GM19351 (cell line): Measurements from ENCODE around the gene MAPKAP1.
"Not testable (repeated sequence)": the region's sequence is repeated elsewhere in the genome, so short reads cannot be mapped to it uniquely, and the experiment has no call there.

Experiments used
- ATAC-seq: cut with Tn5 transposase; IDR thresholded peaks from one replicate; pipeline ENCODE4 v1.9.1; 2021; ENCODE audit warnings: mild to moderate bottlenecking, moderate library complexity; ENCODE audit not compliant: unreplicated experiment

MAPKAP1 gene

GRCh38 chr9:125609744-125610143 is 97.3 kb downstream of the MAPKAP1 start:
- ATAC-seq: no peak

GRCh38 chr9:125608489-125609224 is 98.4 kb downstream of the MAPKAP1 start:
- ATAC-seq: no peak

GRCh38 chr9:125604196-125604595 is 102.8 kb downstream of the MAPKAP1 start:
- no peak for ATAC-seq

GRCh38 chr9:125603478-125604021 is 103.5 kb downstream of the MAPKAP1 start:
- no peak for ATAC-seq

GRCh38 chr9:125601961-125602360 is 105.0 kb downstream of the MAPKAP1 start:
- ATAC-seq: no peak

GRCh38 chr9:125600194-125600593 is 106.8 kb downstream of the MAPKAP1 start:
- no peak for ATAC-seq

- ATAC-seq: no peak
Measured at GRCh38 chr9:125594223-125594610, 112.8 kb downstream of the MAPKAP1 start.

GRCh38 chr9:125593581-125594222 is 113.3 kb downstream of the MAPKAP1 start:
- ATAC-seq: no peak

- no peak for ATAC-seq
Measured at GRCh38 chr9:125591888-125592287, 115.1 kb downstream of the MAPKAP1 start.

GRCh38 chr9:125591245-125591644 is 115.8 kb downstream of the MAPKAP1 start:
- no peak for ATAC-seq

GRCh38 chr9:125589287-125589686 is 117.7 kb downstream of the MAPKAP1 start:
- ATAC-seq: no peak

GRCh38 chr9:125587819-125588460 is 119.1 kb downstream of the MAPKAP1 start:
- no peak for ATAC-seq

- no peak for ATAC-seq
Measured at GRCh38 chr9:125586172-125586511, 120.9 kb downstream of the MAPKAP1 start.

- ATAC-seq: no peak
Measured at GRCh38 chr9:125585503-125586171, 121.4 kb downstream of the MAPKAP1 start.

GRCh38 chr9:125580701-125581286 is 126.2 kb downstream of the MAPKAP1 start:
- ATAC-seq: no peak

- no peak for ATAC-seq
Measured at GRCh38 chr9:125579030-125579932, 127.7 kb downstream of the MAPKAP1 start.

- ATAC-seq: no peak
Measured at GRCh38 chr9:125574126-125574877, 132.7 kb downstream of the MAPKAP1 start.

GRCh38 chr9:125572461-125572860 is 134.5 kb downstream of the MAPKAP1 start:
- not testable (repeated sequence) for ATAC-seq

- ATAC-seq: not testable (repeated sequence)
Measured at GRCh38 chr9:125571824-125572223, 135.2 kb downstream of the MAPKAP1 start.
